ENCODE results near the gene TWNK.

The TWNK gene

GRCh38 chr10:100986952-100987684, at the start of gene TWNK, which contains the start of gene MRPL43:
TWNK (plus strand) TSS chr10:100987543; CDS start chr10:100988211, 668 bp downstream.
MRPL43 (minus strand) TSS chr10:100987497; CDS start chr10:100987443, 54 bp downstream.
- peaks cover 14% of the 10 kb centered on the region for H3K4me1 ChIP-seq (ENCODE audit: control insufficient read depth, insufficient read depth, low read length)

GRCh38 chr10:100939763-100940344, 47.5 kb upstream of the TWNK start:
- Histone ChIP-seq H3K27ac (ENCODE audit: low read depth, low read length) (no peak overlapping the region), H3K4me1 (ENCODE audit: control insufficient read depth, insufficient read depth, low read length) (no peaks in the 10 kb centered on the region), H3K27me3 (ENCODE audit: control insufficient read depth, insufficient read depth, low read length) (no peaks in the 10 kb centered on the region), H3K4me3 (ENCODE audit: low read length) (no peak overlapping the region), H3K36me3 (ENCODE audit: control insufficient read depth, insufficient read depth, low read length) (peaks cover 18% of the 10 kb centered on the region), H3K9ac (ENCODE audit: low read length) (no peak overlapping the region)

More at GRCh38 chr10:100986952-100987684, at the start of gene TWNK, which contains the start of gene MRPL43:
- H3K9ac ChIP-seq (ENCODE audit: low read length), result peak within 1 kb of the TSS; percentile 49
- peaks cover 16% of the 10 kb centered on the region for H3K36me3 ChIP-seq (ENCODE audit: control insufficient read depth, insufficient read depth, low read length)
- no peaks in the 10 kb centered on the region for H3K27me3 ChIP-seq (ENCODE audit: control insufficient read depth, insufficient read depth, low read length)
- H3K4me3 ChIP-seq (ENCODE audit: low read length), result peak within 1 kb of the TSS; percentile 95
- peak within 1 kb of the TSS; percentile 79 for H3K27ac ChIP-seq (ENCODE audit: low read depth, low read length)

GRCh38 chr10:100942229-100942628, 45.1 kb upstream of the TWNK start:
- Histone ChIP-seq H3K4me1 (ENCODE audit: control insufficient read depth, insufficient read depth, low read length) (no peaks in the 10 kb centered on the region), H3K9ac (ENCODE audit: low read length) (no peak overlapping the region), H3K27ac (ENCODE audit: low read depth, low read length) (no peak overlapping the region), H3K4me3 (ENCODE audit: low read length) (no peak overlapping the region), H3K36me3 (ENCODE audit: control insufficient read depth, insufficient read depth, low read length) (peaks cover 28% of the 10 kb centered on the region), H3K27me3 (ENCODE audit: control insufficient read depth, insufficient read depth, low read length) (no peaks in the 10 kb centered on the region)

- Histone ChIP-seq H3K4me3 (ENCODE audit: low read length) (no peak overlapping the region), H3K4me1 (ENCODE audit: control insufficient read depth, insufficient read depth, low read length) (no peaks in the 10 kb centered on the region), H3K27ac (ENCODE audit: low read depth, low read length) (no peak overlapping the region), H3K36me3 (ENCODE audit: control insufficient read depth, insufficient read depth, low read length) (peaks cover 20% of the 10 kb centered on the region), H3K9ac (ENCODE audit: low read length) (no peak overlapping the region), H3K27me3 (ENCODE audit: control insufficient read depth, insufficient read depth, low read length) (no peaks in the 10 kb centered on the region)
Measured at GRCh38 chr10:100943508-100943907, 43.8 kb upstream of the TWNK start.

- no peaks in the 10 kb centered on the region for H3K27me3 ChIP-seq (ENCODE audit: control insufficient read depth, insufficient read depth, low read length)
- H3K4me3 ChIP-seq (ENCODE audit: low read length), result no peak overlapping the region
- H3K4me1 ChIP-seq (ENCODE audit: control insufficient read depth, insufficient read depth, low read length), result no peaks in the 10 kb centered on the region
- H3K36me3 ChIP-seq (ENCODE audit: control insufficient read depth, insufficient read depth, low read length), result peaks cover 17% of the 10 kb centered on the region
- no peak overlapping the region for H3K27ac ChIP-seq (ENCODE audit: low read depth, low read length)
- no peak overlapping the region for H3K9ac ChIP-seq (ENCODE audit: low read length)
Measured at GRCh38 chr10:100945754-100946153, 41.6 kb upstream of the TWNK start.

- Histone ChIP-seq H3K4me1 (ENCODE audit: control insufficient read depth, insufficient read depth, low read length) (no peaks in the 10 kb centered on the region), H3K4me3 (ENCODE audit: low read length) (no peak overlapping the region), H3K9ac (ENCODE audit: low read length) (no peak overlapping the region), H3K36me3 (ENCODE audit: control insufficient read depth, insufficient read depth, low read length) (peaks cover 16% of the 10 kb centered on the region), H3K27ac (ENCODE audit: low read depth, low read length) (no peak overlapping the region), H3K27me3 (ENCODE audit: control insufficient read depth, insufficient read depth, low read length) (no peaks in the 10 kb centered on the region)
Measured at GRCh38 chr10:100948916-100949315, 38.4 kb upstream of the TWNK start.

- Histone ChIP-seq H3K36me3 (ENCODE audit: control insufficient read depth, insufficient read depth, low read length) (peaks cover 12% of the 10 kb centered on the region), H3K4me3 (ENCODE audit: low read length) (no peak overlapping the region)
Measured at GRCh38 chr10:100960251-100960650, 27.1 kb upstream of the TWNK start.

GRCh38 chr10:100962351-100963080, 24.8 kb upstream of the TWNK start:
- Histone ChIP-seq H3K36me3 (ENCODE audit: control insufficient read depth, insufficient read depth, low read length) (peaks cover 7% of the 10 kb centered on the region), H3K27me3 (ENCODE audit: control insufficient read depth, insufficient read depth, low read length) (no peaks in the 10 kb centered on the region), H3K9ac (ENCODE audit: low read length) (no peak overlapping the region), H3K4me3 (ENCODE audit: low read length) (no peak overlapping the region), H3K4me1 (ENCODE audit: control insufficient read depth, insufficient read depth, low read length) (no peaks in the 10 kb centered on the region), H3K27ac (ENCODE audit: low read depth, low read length) (no peak overlapping the region)

More at GRCh38 chr10:100960251-100960650, 27.1 kb upstream of the TWNK start:
- Histone ChIP-seq H3K4me1 (ENCODE audit: control insufficient read depth, insufficient read depth, low read length) (no peaks in the 10 kb centered on the region), H3K27ac (ENCODE audit: low read depth, low read length) (no peak overlapping the region), H3K27me3 (ENCODE audit: control insufficient read depth, insufficient read depth, low read length) (no peaks in the 10 kb centered on the region), H3K9ac (ENCODE audit: low read length) (no peak overlapping the region)

- Histone ChIP-seq H3K27ac (ENCODE audit: low read depth, low read length) (no peak overlapping the region), H3K36me3 (ENCODE audit: control insufficient read depth, insufficient read depth, low read length) (peaks cover 3% of the 10 kb centered on the region), H3K4me1 (ENCODE audit: control insufficient read depth, insufficient read depth, low read length) (peaks cover under 1% of the 10 kb centered on the region), H3K4me3 (ENCODE audit: low read length) (no peak overlapping the region), H3K27me3 (ENCODE audit: control insufficient read depth, insufficient read depth, low read length) (no peaks in the 10 kb centered on the region), H3K9ac (ENCODE audit: low read length) (no peak overlapping the region)
Measured at GRCh38 chr10:100963826-100964225, 23.5 kb upstream of the TWNK start.

- no peak overlapping the region for H3K9ac ChIP-seq (ENCODE audit: low read length)
- no peak overlapping the region for H3K27ac ChIP-seq (ENCODE audit: low read depth, low read length)
- no peaks in the 10 kb centered on the region for H3K27me3 ChIP-seq (ENCODE audit: control insufficient read depth, insufficient read depth, low read length)
- H3K36me3 ChIP-seq (ENCODE audit: control insufficient read depth, insufficient read depth, low read length), result no peaks in the 10 kb centered on the region
- peaks cover 3% of the 10 kb centered on the region for H3K4me1 ChIP-seq (ENCODE audit: control insufficient read depth, insufficient read depth, low read length)
- H3K4me3 ChIP-seq (ENCODE audit: low read length), result no peak overlapping the region
Measured at GRCh38 chr10:100965820-100966219, 21.5 kb upstream of the TWNK start.

- Histone ChIP-seq H3K36me3 (ENCODE audit: control insufficient read depth, insufficient read depth, low read length) (no peaks in the 10 kb centered on the region), H3K9ac (ENCODE audit: low read length) (no peak overlapping the region), H3K4me3 (ENCODE audit: low read length) (no peak overlapping the region), H3K4me1 (ENCODE audit: control insufficient read depth, insufficient read depth, low read length) (peaks cover 3% of the 10 kb centered on the region), H3K27ac (ENCODE audit: low read depth, low read length) (no peak overlapping the region), H3K27me3 (ENCODE audit: control insufficient read depth, insufficient read depth, low read length) (no peaks in the 10 kb centered on the region)
Measured at GRCh38 chr10:100966887-100967286, 20.5 kb upstream of the TWNK start.

- Histone ChIP-seq H3K27me3 (ENCODE audit: control insufficient read depth, insufficient read depth, low read length) (no peaks in the 10 kb centered on the region), H3K27ac (ENCODE audit: low read depth, low read length) (no peak overlapping the region), H3K4me1 (ENCODE audit: control insufficient read depth, insufficient read depth, low read length) (peaks cover 3% of the 10 kb centered on the region)
Measured at GRCh38 chr10:100967332-100967731, 20.0 kb upstream of the TWNK start.

More at GRCh38 chr10:100967332-100967731, 20.0 kb upstream of the TWNK start:
- no peak overlapping the region for H3K4me3 ChIP-seq (ENCODE audit: low read length)
- H3K36me3 ChIP-seq (ENCODE audit: control insufficient read depth, insufficient read depth, low read length), result no peaks in the 10 kb centered on the region
- no peak overlapping the region for H3K9ac ChIP-seq (ENCODE audit: low read length)
